Spleen (tissue), 11 donors: ENCODE measurements around the gene CSRP1. TPM values are rescaled to one million over a fixed set of nuclear protein-coding genes. Genes with fewer than 3 reads are reported as not detected.

Experiments
- DNase-seq: peaks from one replicate; pipeline ENCODE4 v3.0.0-alpha.2; 2020
- H3K27ac ChIP-seq, 8 donors: fragments of 200-600 bp; sonication (generic) in 7 of 8; 1 replicate in 4 of 8; 2 replicates in 4 of 8; pipeline versions ENCODE4 v1.5.0 to v1.8.0; 2016 to 2021; ENCODE audit warnings: inconsistent platforms in 4 of 8, mild to moderate bottlenecking in 4 of 8, moderate library complexity in 1 of 8
- H3K27me3 ChIP-seq, 7 donors: fragments of 200-600 bp; sonication (generic) in 6 of 7; replicated peaks in 1 of 7; 1 replicate in 4 of 7; 2 replicates in 3 of 7; pipeline versions ENCODE4 v1.5.0 to v1.8.0; 2016 to 2021; ENCODE audit warnings: inconsistent platforms in 3 of 7, mild to moderate bottlenecking in 1 of 7
- H3K36me3 ChIP-seq, 6 donors: fragments of 200-600 bp; sonication (generic) in 5 of 6; 1 replicate in 4 of 6; 2 replicates in 2 of 6; pipeline versions ENCODE4 v1.5.0 to v1.8.0; 2016 to 2021; ENCODE audit warnings: inconsistent platforms in 2 of 6
- H3K4me1 ChIP-seq, 6 donors: fragments of 200-600 bp; sonication (generic) in 5 of 6; 1 replicate in 3 of 6; 2 replicates in 3 of 6; pipeline versions ENCODE4 v1.5.0 to v1.8.0; 2016 to 2021; ENCODE audit warnings: inconsistent platforms in 3 of 6
- H3K4me3 ChIP-seq, 8 donors: fragments of 200-600 bp; sonication (generic) in 7 of 8; 1 replicate in 4 of 8; 2 replicates in 4 of 8; pipeline versions ENCODE4 v1.5.0 to v1.8.0; 2016 to 2021; ENCODE audit warnings: inconsistent platforms in 4 of 8, mild to moderate bottlenecking in 4 of 8, moderate library complexity in 2 of 8
- H3K9me3 ChIP-seq, 8 donors: fragments of 200-600 bp; sonication (generic) in 7 of 8; 1 replicate in 4 of 8; 2 replicates in 4 of 8; pipeline versions ENCODE4 v1.5.0 to v1.8.0; 2016 to 2021; ENCODE audit warnings: inconsistent platforms in 4 of 8
- POLR2A ChIP-seq, 3 donors: fragments of 450-650 bp; IDR thresholded peaks; one replicate each; pipeline ENCODE4 v1.5.1; 2017; ENCODE audit warnings: antibody characterized with exemption in 3 of 3, mild to moderate bottlenecking in 1 of 3
- POLR2AphosphoS5 ChIP-seq, 3 donors: sonication (generic); formaldehyde crosslinking; IDR thresholded peaks; one replicate each; pipeline ENCODE4 v1.5.1; 2017; ENCODE audit warnings: antibody characterized with exemption in 3 of 3
- WGBS, 5 donors: extraction: QIAGEN DNeasy Blood & Tissue Kit in 3 of 5; methylation state at CpG; one replicate each; pipeline versions ENCODE4 v1.1.5 to v1.1.7; 2013 to 2018; 5-methylcytosine and 5-hydroxymethylcytosine counted together
- intact Hi-C: fragments of 100-400 bp; cut with DNase I; formaldehyde crosslinking; loops from one replicate; pipeline ENCODE4 v1.15.0; 2023; ENCODE audit warnings: low total_unique reads
- polyA plus RNA-seq, 3 donors: library from polyadenylated mRNA; stranded (reverse); fragments of 200-250 nt; gene quantifications; one replicate each; pipeline ENCODE4 v1.2.1, GENCODE V29; 2013
- total RNA-seq, 7 donors: library from RNA; depleted of rRNA in 3 of 7; stranded (reverse); fragments of >200 nt in 3 of 7; fragmentation: NEBNext Ultra II Directional in 4 of 7; extraction: Animal tissue kit (Norgen Biotek cat#: 25700) in 4 of 7; gene quantifications; one replicate each; pipeline versions ENCODE4 v1.1.0 to v1.2.1, GENCODE V29; 2016 to 2021
- TF ChIP-seq, protein P1 (sequence below), 11 experiments: fragments of 200-600 bp in 7 of 11; fragments of 450-650 bp in 4 of 11; sonication (generic) in 4 of 11; IDR thresholded peaks in 8 of 11; conservative IDR thresholded peaks in 3 of 11; 1 replicate in 7 of 11; 2 replicates in 4 of 11; pipeline versions ENCODE4 v1.4.0 to v1.8.0; 2016 to 2021; ENCODE audit warnings: antibody characterized with exemption in 11 of 11, inconsistent platforms in 4 of 11, mild to moderate bottlenecking in 1 of 11
- donor health status: healthy with polysubstance abuse.
- donor health status: DM: no; HTN: no; CAD: no; lungs with moderate emphysema.
- donor health status: DM: no; HTN: no; CAD: no.
- donor health status: Bipolar disorder and iron deficiency.
- donor health status: healthy.
- donor health status: DM: no; HTN: no; CAD: no.
- donor health status: DM: yes; HTN: yes; CAD: no.

CSRP1 gene
- total and polyA plus RNA-seq, 10 donors: 67.1 to 360 (median 182) TPM

DNA sequence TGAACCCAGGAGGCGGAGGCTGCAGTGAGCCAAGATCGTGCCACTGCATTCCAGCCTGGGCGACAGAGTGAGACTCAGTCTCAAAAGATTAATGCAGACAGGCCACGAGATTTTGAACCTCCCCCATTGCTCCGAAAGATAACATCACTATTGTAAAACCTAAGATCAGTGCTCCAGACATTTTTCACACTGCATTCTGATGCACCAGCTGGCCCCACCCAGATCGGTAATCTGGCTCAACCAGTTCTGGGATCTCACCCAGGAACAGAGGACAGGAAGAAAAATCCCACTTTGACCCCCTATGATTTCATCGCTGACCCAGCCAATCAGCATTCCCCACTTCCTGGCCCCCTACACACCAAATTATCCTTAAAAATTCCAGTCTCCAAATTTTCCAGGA lies 10.7 kb upstream of the CSRP1 start:
- H3K9me3 ChIP-seq: peaks cover 0 to under 1% (median 0%) of the 10 kb centered on the region in 8 donors
- TF ChIP-seq POLR2A (IDR thresholded peaks at IDR 0.05): no peak
- no peak for TF ChIP-seq POLR2AphosphoS5 (IDR thresholded peaks at IDR 0.05)
- TF ChIP-seq, protein P1, sequence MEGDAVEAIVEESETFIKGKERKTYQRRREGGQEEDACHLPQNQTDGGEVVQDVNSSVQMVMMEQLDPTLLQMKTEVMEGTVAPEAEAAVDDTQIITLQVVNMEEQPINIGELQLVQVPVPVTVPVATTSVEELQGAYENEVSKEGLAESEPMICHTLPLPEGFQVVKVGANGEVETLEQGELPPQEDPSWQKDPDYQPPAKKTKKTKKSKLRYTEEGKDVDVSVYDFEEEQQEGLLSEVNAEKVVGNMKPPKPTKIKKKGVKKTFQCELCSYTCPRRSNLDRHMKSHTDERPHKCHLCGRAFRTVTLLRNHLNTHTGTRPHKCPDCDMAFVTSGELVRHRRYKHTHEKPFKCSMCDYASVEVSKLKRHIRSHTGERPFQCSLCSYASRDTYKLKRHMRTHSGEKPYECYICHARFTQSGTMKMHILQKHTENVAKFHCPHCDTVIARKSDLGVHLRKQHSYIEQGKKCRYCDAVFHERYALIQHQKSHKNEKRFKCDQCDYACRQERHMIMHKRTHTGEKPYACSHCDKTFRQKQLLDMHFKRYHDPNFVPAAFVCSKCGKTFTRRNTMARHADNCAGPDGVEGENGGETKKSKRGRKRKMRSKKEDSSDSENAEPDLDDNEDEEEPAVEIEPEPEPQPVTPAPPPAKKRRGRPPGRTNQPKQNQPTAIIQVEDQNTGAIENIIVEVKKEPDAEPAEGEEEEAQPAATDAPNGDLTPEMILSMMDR (IDR thresholded peaks at IDR 0.05 in 8 of 11, conservative IDR thresholded peaks at IDR 0.05 in 3 of 11): no peak
- WGBS, 5 donors: 77 to 91% (median 86%) methylated on average over 7 of the region's 7 CpGs
- H3K4me1 ChIP-seq: peaks cover 2 to 7% (median 5%) of the 10 kb centered on the region in 6 donors
- no peaks in the 10 kb centered on the region for H3K27me3 ChIP-seq
- H3K27ac ChIP-seq: no peak overlapping the region
- no peak for DNase-seq
- intact Hi-C loops: loop anchor here (10.0 kb wide), 1 partner anchor 73 kb away; no protein-coding TSS in a partner anchor
- no peak overlapping the region for H3K4me3 ChIP-seq
- peaks cover 0 to 13% (median 0%) of the 10 kb centered on the region in 6 donors for H3K36me3 ChIP-seq

DNA sequence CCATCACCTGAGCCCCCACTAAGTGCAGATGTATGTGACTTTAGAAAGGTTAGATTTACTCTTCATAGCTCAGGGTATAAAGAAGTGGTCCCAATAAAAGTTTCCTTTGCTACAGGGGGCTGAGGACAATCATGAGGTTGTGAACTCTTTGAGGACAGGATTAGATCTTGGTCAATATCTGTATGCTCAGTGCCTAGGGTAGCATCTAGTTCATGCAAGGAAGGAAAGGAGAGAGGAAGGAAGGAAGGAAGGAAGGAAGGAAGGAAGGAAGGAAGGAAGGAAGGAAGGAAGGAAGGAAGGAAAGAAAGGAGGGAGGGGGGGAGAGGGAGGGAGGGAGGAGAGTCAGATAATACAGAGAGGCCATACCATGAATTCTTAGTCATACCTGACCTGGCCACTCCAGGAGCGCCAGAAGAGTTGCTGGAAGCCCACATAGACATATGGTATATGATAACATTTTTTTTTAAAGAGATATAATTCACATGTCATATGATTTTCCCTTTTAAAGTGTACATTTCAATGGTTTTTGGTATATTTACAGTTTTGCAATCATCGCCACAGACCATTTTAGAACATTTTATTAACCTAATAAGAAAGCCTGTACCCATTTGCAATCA lies 9.7 kb upstream of the CSRP1 start:
- no peak for DNase-seq
- intact Hi-C loops: loop anchor here (10.0 kb wide), 1 partner anchor 72 kb away; no protein-coding TSS in a partner anchor
- Histone ChIP-seq H3K4me1 (peaks cover 11 to 17% (median 15%) of the 10 kb centered on the region in 6 donors), H3K27ac (no peak overlapping the region), H3K9me3 (no peaks in the 10 kb centered on the region), H3K27me3 (no peaks in the 10 kb centered on the region), H3K4me3 (no peak overlapping the region), H3K36me3 (peaks cover 0 to 6% (median 0%) of the 10 kb centered on the region in 6 donors)
- no peak for TF ChIP-seq POLR2AphosphoS5 (IDR thresholded peaks at IDR 0.05)
- TF ChIP-seq POLR2A (IDR thresholded peaks at IDR 0.05): no peak
- TF ChIP-seq, protein P1 (IDR thresholded peaks at IDR 0.05 in 8 of 11, conservative IDR thresholded peaks at IDR 0.05 in 3 of 11): no peak
- 68 to 100% (median 95%) methylated on average over 2 of the region's 2 CpGs for WGBS, 5 donors

DNA sequence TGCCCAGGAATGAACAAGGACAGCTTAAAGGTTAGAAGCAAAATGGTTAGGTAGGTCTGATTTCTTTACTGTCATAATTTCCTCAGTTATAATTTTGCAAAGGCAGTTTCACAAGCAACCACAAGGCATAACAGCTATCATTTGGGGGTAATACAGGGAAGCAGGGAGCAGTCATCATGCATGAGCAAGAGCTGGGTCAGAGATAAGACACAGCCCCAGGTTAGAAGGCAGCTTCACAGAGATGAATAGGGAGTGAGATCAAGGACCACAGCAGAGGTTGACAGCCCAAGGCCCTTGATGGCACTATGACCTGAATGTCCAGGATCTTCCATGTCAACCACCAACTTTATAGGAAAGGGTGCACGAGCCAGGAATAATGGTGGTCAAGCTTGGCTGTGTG lies 9.0 kb upstream of the CSRP1 start:
- Histone ChIP-seq H3K27me3 (no peaks in the 10 kb centered on the region), H3K9me3 (no peaks in the 10 kb centered on the region), H3K4me3 (no peak overlapping the region), H3K36me3 (peaks cover 0 to 4% (median 0%) of the 10 kb centered on the region in 6 donors), H3K4me1 (peaks cover 14 to 24% (median 20%) of the 10 kb centered on the region in 6 donors), H3K27ac (no peak overlapping the region)
- 73 to 100% (median 86%) methylated on average over 1 of the region's 1 CpG for WGBS, 5 donors
- DNase-seq: no peak
- TF ChIP-seq POLR2AphosphoS5 (IDR thresholded peaks at IDR 0.05): no peak
- TF ChIP-seq, protein P1 (IDR thresholded peaks at IDR 0.05 in 8 of 11, conservative IDR thresholded peaks at IDR 0.05 in 3 of 11): no peak
- TF ChIP-seq POLR2A (IDR thresholded peaks at IDR 0.05): no peak
- intact Hi-C loops: loop anchor here (10.0 kb wide), 1 partner anchor 71 kb away; no protein-coding TSS in a partner anchor

DNA sequence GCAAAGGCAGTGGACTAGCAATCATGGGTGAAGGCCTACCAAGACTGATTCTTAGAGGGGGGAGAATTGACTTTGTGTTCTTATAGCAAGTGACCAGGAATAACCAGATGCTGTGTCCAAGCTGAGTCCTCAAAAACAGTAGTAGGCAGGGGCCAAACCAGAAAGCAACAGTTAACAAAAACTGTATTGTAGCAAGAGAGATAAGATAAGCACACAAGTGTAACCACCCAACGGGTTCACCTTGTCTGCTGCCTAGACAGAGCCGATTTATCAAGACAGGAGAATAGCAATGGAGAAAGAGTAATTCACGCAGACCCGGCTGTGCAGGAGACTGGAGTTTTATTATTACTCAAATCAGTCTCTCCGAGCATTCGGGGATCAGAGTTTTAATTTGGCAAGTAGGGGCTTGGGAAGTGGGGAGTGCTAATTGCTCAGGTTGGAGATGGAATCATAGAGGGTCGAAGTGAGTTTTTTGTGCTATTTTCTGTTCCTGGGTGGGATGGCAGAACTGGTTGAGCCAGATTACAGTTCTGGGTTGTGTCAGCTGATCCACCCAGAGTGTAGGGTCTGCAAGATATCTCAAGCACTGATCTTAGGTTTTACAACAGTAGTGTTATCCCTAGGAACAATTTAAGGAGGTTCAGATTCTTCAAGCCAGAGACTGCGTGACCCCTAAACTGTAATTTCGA lies 8.3 kb upstream of the CSRP1 start:
- WGBS, 5 donors: 88 to 93% (median 91%) methylated on average over 9 of the region's 9 CpGs
- Histone ChIP-seq H3K4me1 (peaks cover 14 to 28% (median 20%) of the 10 kb centered on the region in 6 donors), H3K4me3 (no peak overlapping the region), H3K27me3 (no peaks in the 10 kb centered on the region), H3K36me3 (peaks cover 0 to 4% (median 0%) of the 10 kb centered on the region in 6 donors), H3K9me3 (no peaks in the 10 kb centered on the region), H3K27ac (no peak overlapping the region)
- TF ChIP-seq, protein P1 (IDR thresholded peaks at IDR 0.05 in 8 of 11, conservative IDR thresholded peaks at IDR 0.05 in 3 of 11): no peak
- TF ChIP-seq POLR2AphosphoS5 (IDR thresholded peaks at IDR 0.05) (no peak), POLR2A (IDR thresholded peaks at IDR 0.05) (no peak)
- intact Hi-C loops: loop anchor here (10.0 kb wide), 1 partner anchor 70 kb away; no protein-coding TSS in a partner anchor
- DNase-seq: no peak
